Activated CD8-positive, alpha-beta memory T cell treated with anti-CD3 and anti-CD28 coated beads, Interleukin-2, amount 50 U/mL, for 4 hours (primary cell): ENCODE measurements around the gene MPP3.
"Not testable (repeated sequence)": the region's sequence is repeated elsewhere in the genome, so short reads cannot be mapped to it uniquely, and the experiment has no call there.

Source experiments
- DNase-seq: peaks from one replicate; pipeline ENCODE4 v3.0.0-alpha.2; 2020

The MPP3 gene

GRCh38 chr17:43832976-43833829 lies at the start of gene MPP3:
TSS of gene MPP3 (minus strand) at chr17:43833146. CDS start at chr17:43831906, 1,240 bp downstream.
- peak; percentile 55 for DNase-seq

GRCh38 chr17:43881758-43882505 lies 49.0 kb upstream of the MPP3 start:
- no peak for DNase-seq

- DNase-seq, result no peak
Measured at GRCh38 chr17:43881181-43881580, 48.2 kb upstream of the MPP3 start.

- DNase-seq, result peak; percentile 37
Measured at GRCh38 chr17:43880420-43880991, 47.6 kb upstream of the MPP3 start.

- no peak for DNase-seq
Measured at GRCh38 chr17:43879723-43880419, 46.9 kb upstream of the MPP3 start.

- DNase-seq, result peak; percentile 72
Measured at GRCh38 chr17:43878260-43879175, 45.6 kb upstream of the MPP3 start.

GRCh38 chr17:43877451-43878155 lies 44.7 kb upstream of the MPP3 start:
- DNase-seq, result no peak

- no peak for DNase-seq
Measured at GRCh38 chr17:43877031-43877430, 44.1 kb upstream of the MPP3 start.

- DNase-seq, result no peak
Measured at GRCh38 chr17:43875476-43876147, 42.7 kb upstream of the MPP3 start.

- DNase-seq, result no peak
Measured at GRCh38 chr17:43874293-43874692, 41.3 kb upstream of the MPP3 start.

- DNase-seq, result no peak
Measured at GRCh38 chr17:43873815-43874214, 40.9 kb upstream of the MPP3 start.

- no peak for DNase-seq
Measured at GRCh38 chr17:43873091-43873490, 40.1 kb upstream of the MPP3 start.

GRCh38 chr17:43871946-43872690 lies 39.2 kb upstream of the MPP3 start:
- no peak for DNase-seq

- DNase-seq, result not testable (repeated sequence)
Measured at GRCh38 chr17:43869031-43869430, 36.1 kb upstream of the MPP3 start.

- no peak for DNase-seq
Measured at GRCh38 chr17:43868226-43868994, 35.5 kb upstream of the MPP3 start.

- DNase-seq, result no peak
Measured at GRCh38 chr17:43864161-43864984, 31.4 kb upstream of the MPP3 start.

- no peak for DNase-seq
Measured at GRCh38 chr17:43861960-43862359, 29.0 kb upstream of the MPP3 start.

- DNase-seq, result no peak
Measured at GRCh38 chr17:43860927-43861622, 28.1 kb upstream of the MPP3 start.
